ENCODE data around the gene SERPINA5. TPM values are rescaled to one million over a fixed set of nuclear protein-coding genes. Genes with fewer than 3 reads are reported as not detected.

Gene SERPINA5
- total and polyA plus RNA-seq, 2 of the 8 experiments (the other 6 are each of a cell fraction or from before 2014, with no cell fraction given) = 1.8 to 1.9 TPM

DNA sequence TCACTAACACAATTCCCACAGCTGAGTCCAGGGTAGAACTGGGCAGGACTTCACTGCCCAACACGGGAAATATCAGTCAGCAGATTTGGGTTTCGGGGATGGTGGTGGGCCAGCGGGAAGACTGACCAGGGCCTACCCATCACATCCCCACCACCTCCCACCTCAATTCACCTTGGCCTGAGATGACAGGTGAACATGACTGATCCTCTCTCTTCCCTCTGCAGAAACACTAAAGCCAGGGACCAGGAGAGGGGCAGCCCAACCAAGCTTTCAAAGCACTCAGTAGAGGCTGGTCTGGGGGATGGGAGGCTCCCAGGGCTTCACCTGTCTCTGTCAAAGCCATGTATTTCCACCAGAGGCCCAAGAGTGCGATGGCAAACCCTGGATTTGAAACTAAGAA is 2.3 kb downstream of the SERPINA5 start:
- no peaks in the 10 kb centered on the region for H3K36me3 ChIP-seq (ENCODE audit: control insufficient read depth in 2 of 4, insufficient read depth in 4 of 4, low read length in 3 of 4)
- no peak overlapping the region for H3K14ac ChIP-seq (ENCODE audit: insufficient read length)
- no peak overlapping the region for H3K9ac ChIP-seq (replicated peaks in 1 of 4; ENCODE audit: extremely low read depth in 1 of 4, low read depth in 3 of 4, low read length in 3 of 4)
- H3K18ac ChIP-seq (ENCODE audit: extremely low read depth, low read length) = no peak overlapping the region
- no peak overlapping the region for H3K4me2 ChIP-seq (ENCODE audit: insufficient read depth in 1 of 2, low read depth in 2 of 2, low read length in 2 of 2)
- H2AFZ ChIP-seq (ENCODE audit: low read length) = no peak overlapping the region
- no peak overlapping the region for H4K5ac ChIP-seq (ENCODE audit: insufficient read length, low read depth, low read length)
- no peak overlapping the region for H2BK12ac ChIP-seq (ENCODE audit: low read depth, low read length)
- WGBS, 2 experiments (ENCODE audit: extremely low coverage in 1 of 2, insufficient coverage in 1 of 2, insufficient read length in 1 of 2, insufficient replicate concordance in 2 of 2, low coverage in 1 of 2, low lambda C conversion rate in 2 of 2, missing lambda C conversion rate in 1 of 2) = 87% methylated on average over 4 of the region's 4 CpGs; no CpG with 5 or more reads in 1 of the 2 experiments
- H3K79me1 ChIP-seq (ENCODE audit: low read depth, low read length) = no peaks in the 10 kb centered on the region
- no peak overlapping the region for H3K23ac ChIP-seq (ENCODE audit: insufficient read length)
- no peak overlapping the region for H4K8ac ChIP-seq (ENCODE audit: extremely low read depth, insufficient read depth, low read length)
- H3K56ac ChIP-seq (replicated peaks; ENCODE audit: insufficient read length, low read depth, low read length) = no peak overlapping the region
- peaks cover 0 to 4% (median 1%) of the 10 kb centered on the region in 4 experiments; a peak in 1 of 7 replicates for H3K4me1 ChIP-seq (replicated peaks in 1 of 4; ENCODE audit: control insufficient read depth in 3 of 4, insufficient read depth in 4 of 4, low read length in 3 of 4)
- H2BK20ac ChIP-seq (ENCODE audit: low read length) = no peak overlapping the region
- H3K9me3 ChIP-seq (ENCODE audit: insufficient read depth in 2 of 2, low read depth in 1 of 2, low read length in 1 of 2) = peaks cover 4 to 7% of the 10 kb centered on the region in 2 experiments; a peak in 2 of 4 replicates
- CTCF ChIA-PET (ENCODE audit: partially characterized antibody) = interaction anchor here (0.8 to 2.4 kb wide), 5 partner anchors 15 to 35 kb away, joined by 4 to 13 read pairs (median 4); no protein-coding TSS in a partner anchor
- H3K27ac ChIP-seq (ENCODE audit: low read depth, low read length) = no peak overlapping the region
- no peaks in the 10 kb centered on the region for H4K20me1 ChIP-seq (replicated peaks in 1 of 2; ENCODE audit: control insufficient read depth in 1 of 2, insufficient read depth in 2 of 2, low read length in 2 of 2)
- no peak overlapping the region for H2BK120ac ChIP-seq (replicated peaks; ENCODE audit: low read depth, low read length)
- H3K4ac ChIP-seq (replicated peaks; ENCODE audit: insufficient read length, low read depth, low read length) = no peak overlapping the region
- H2AK5ac ChIP-seq (ENCODE audit: low read depth, low read length) = no peak overlapping the region
- POLR2A ChIA-PET (ENCODE audit: partially characterized antibody) = no interaction called here
- no peaks in the 10 kb centered on the region; a peak in 1 of 7 replicates for H3K27me3 ChIP-seq (replicated peaks in 1 of 4; ENCODE audit: control insufficient read depth in 3 of 4, extremely low read depth in 1 of 4, insufficient read depth in 3 of 4, low read length in 3 of 4)
- no peaks in the 10 kb centered on the region for H3K23me2 ChIP-seq (ENCODE audit: low read depth, low read length)
- H2BK5ac ChIP-seq (ENCODE audit: low read depth, low read length) = no peak overlapping the region
- no peak overlapping the region for H3K4me3 ChIP-seq (ENCODE audit: extremely low read depth in 1 of 4, insufficient read depth in 2 of 4, low read depth in 3 of 4, low read length in 4 of 4)
- H2BK15ac ChIP-seq (ENCODE audit: low read length) = no peak overlapping the region
- no peak for FAIRE-seq
- H3K79me2 ChIP-seq (ENCODE audit: control insufficient read depth in 1 of 2, insufficient read depth in 2 of 2, low read length in 2 of 2) = no peaks in the 10 kb centered on the region
- DNase-seq (ENCODE audit: low read depth in 1 of 2, low spot score in 2 of 2) = no peak
- no peak overlapping the region for H4K91ac ChIP-seq (replicated peaks; ENCODE audit: insufficient read length, low read length)

Data from H1 (cell line).